Measurements from ENCODE around the gene WNT4.

- TF ChIP-seq ARNTL (CRISPR knock-in tag; IDR thresholded peaks at IDR 0.05; ENCODE audit: borderline replicate concordance, low read depth) (no peak), RARB (CRISPR knock-in tag; IDR thresholded peaks at IDR 0.05) (no peak), PATZ1 (CRISPR knock-in tag; IDR thresholded peaks at IDR 0.05; ENCODE audit: borderline replicate concordance) (no peak), ESRRG (CRISPR knock-in tag; IDR thresholded peaks at IDR 0.05) (no peak), ZFP3 (CRISPR knock-in tag; IDR thresholded peaks at IDR 0.05) (no peak), TOX (CRISPR knock-in tag; IDR thresholded peaks at IDR 0.05; ENCODE audit: borderline replicate concordance) (no peak), ZNF8 (CRISPR knock-in tag; IDR thresholded peaks at IDR 0.05) (no peak)
These were observed 35.8 kb downstream of the WNT4 start for GRCh38 chr1:22107126-22107525.

Measured in SK-N-SH treated with all-trans-retinoic acid at 6 μM for 48 hours (cell line).